ENCODE results near the gene DYRK1A.

The DYRK1A gene

DNA sequence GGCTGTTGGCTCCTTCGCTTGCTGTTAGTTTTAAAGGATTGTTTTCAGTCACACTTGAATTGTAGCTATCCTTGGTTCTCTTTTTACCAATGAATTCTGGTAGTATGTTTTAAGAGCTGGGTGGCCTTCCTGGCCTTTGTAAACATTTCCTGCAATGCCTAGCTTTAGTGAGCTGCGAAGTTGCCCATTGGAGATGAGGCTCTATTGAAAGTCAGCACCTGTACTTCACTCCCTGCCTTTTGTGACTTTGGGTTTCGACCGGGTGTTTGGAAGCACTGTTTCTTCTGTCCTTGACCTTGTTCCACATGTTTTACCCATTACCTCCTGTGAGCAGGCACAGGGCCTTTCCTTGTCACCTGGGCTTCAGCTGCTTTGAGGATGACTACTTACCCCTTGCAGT is 64.7 kb downstream of the DYRK1A start:
- ATAC-seq (ENCODE audit: low read depth) (no peak), DNase-seq (ENCODE audit: low spot score) (no peak)
- Histone ChIP-seq H3K27ac (ENCODE audit: poor library complexity, severe bottlenecking) (no peak overlapping the region), H3K4me1 (ENCODE audit: insufficient read depth, poor library complexity, severe bottlenecking) (peaks cover 7% of the 10 kb centered on the region), H3K9me3 (ENCODE audit: severe bottlenecking) (no peaks in the 10 kb centered on the region), H3K27me3 (ENCODE audit: insufficient read depth, poor library complexity, severe bottlenecking) (no peaks in the 10 kb centered on the region), H3K36me3 (ENCODE audit: low read depth) (peaks cover 28% of the 10 kb centered on the region), H3K4me3 (ENCODE audit: severe bottlenecking) (no peak overlapping the region)
- TF ChIP-seq, protein P1, sequence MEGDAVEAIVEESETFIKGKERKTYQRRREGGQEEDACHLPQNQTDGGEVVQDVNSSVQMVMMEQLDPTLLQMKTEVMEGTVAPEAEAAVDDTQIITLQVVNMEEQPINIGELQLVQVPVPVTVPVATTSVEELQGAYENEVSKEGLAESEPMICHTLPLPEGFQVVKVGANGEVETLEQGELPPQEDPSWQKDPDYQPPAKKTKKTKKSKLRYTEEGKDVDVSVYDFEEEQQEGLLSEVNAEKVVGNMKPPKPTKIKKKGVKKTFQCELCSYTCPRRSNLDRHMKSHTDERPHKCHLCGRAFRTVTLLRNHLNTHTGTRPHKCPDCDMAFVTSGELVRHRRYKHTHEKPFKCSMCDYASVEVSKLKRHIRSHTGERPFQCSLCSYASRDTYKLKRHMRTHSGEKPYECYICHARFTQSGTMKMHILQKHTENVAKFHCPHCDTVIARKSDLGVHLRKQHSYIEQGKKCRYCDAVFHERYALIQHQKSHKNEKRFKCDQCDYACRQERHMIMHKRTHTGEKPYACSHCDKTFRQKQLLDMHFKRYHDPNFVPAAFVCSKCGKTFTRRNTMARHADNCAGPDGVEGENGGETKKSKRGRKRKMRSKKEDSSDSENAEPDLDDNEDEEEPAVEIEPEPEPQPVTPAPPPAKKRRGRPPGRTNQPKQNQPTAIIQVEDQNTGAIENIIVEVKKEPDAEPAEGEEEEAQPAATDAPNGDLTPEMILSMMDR (IDR thresholded peaks at IDR 0.05; ENCODE audit: poor library complexity, severe bottlenecking), result no peak

DNA sequence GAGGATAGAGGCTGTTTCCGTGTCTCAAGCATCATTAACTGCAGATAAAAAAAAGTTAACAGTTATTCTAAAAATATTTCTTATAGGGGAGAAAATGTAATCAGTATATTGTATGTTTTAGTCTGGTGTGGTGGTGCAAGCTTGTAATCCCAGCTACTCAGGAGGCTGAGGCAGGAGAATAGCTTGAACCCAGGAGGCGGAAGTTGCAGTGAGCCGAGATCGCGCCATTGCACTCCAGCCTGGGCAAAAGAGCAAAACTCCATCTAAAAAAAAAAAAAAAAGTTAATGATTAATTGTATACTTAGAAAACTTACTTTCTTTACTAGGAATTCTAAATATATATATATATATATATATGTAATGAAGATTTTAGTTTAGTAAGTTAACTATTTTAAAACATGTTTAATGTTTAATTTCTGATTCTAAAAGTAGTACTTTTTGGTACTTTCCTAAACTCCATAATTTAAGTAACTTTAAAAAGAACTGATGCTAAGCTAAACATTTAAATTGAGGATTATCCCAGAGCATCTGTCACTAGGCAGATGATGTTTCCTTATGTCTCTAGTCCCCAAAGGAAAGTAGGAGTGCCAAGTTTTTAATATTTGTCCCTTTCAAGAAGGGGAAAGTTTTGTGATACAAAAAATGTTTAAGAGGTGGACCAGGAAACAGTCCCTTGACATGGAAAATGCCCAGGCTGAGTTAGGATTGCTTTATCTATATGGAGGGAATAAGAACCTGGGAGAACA is 66.3 kb downstream of the DYRK1A start:
- ATAC-seq (ENCODE audit: low read depth), result no peak
- Histone ChIP-seq H3K4me1 (ENCODE audit: insufficient read depth, poor library complexity, severe bottlenecking) (peaks cover 7% of the 10 kb centered on the region), H3K36me3 (ENCODE audit: low read depth) (peaks cover 22% of the 10 kb centered on the region), H3K27ac (ENCODE audit: poor library complexity, severe bottlenecking) (no peak overlapping the region), H3K4me3 (ENCODE audit: severe bottlenecking) (no peak overlapping the region), H3K9me3 (ENCODE audit: severe bottlenecking) (no peaks in the 10 kb centered on the region), H3K27me3 (ENCODE audit: insufficient read depth, poor library complexity, severe bottlenecking) (no peaks in the 10 kb centered on the region)
- TF ChIP-seq, protein P1 (IDR thresholded peaks at IDR 0.05; ENCODE audit: poor library complexity, severe bottlenecking), result no peak
- DNase-seq (ENCODE audit: low spot score), result no peak

DNA sequence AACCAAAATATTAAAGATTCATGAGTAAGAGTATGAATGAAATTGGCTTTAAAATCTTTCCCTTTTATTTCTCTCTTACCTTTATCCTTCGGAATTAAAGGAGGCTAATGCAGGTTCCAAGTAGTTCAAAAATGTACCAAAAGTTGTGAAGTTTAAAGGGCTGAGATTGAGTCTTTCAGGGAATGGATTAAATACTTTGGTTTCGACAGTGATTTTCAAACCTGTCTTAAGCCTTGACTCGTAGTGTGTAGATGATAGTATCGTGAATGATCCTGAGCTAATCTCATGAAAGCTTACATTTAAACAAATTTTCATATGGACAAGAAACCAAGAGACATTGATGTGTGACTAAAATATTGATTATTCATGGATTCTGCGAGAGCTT is 66.9 kb downstream of the DYRK1A start:
- Histone ChIP-seq H3K4me3 (ENCODE audit: severe bottlenecking) (no peak overlapping the region), H3K27ac (ENCODE audit: poor library complexity, severe bottlenecking) (no peak overlapping the region), H3K36me3 (ENCODE audit: low read depth) (peaks cover 22% of the 10 kb centered on the region), H3K9me3 (ENCODE audit: severe bottlenecking) (no peaks in the 10 kb centered on the region), H3K27me3 (ENCODE audit: insufficient read depth, poor library complexity, severe bottlenecking) (no peaks in the 10 kb centered on the region), H3K4me1 (ENCODE audit: insufficient read depth, poor library complexity, severe bottlenecking) (peaks cover 7% of the 10 kb centered on the region)
- no peak for DNase-seq (ENCODE audit: low spot score)
- no peak for ATAC-seq (ENCODE audit: low read depth)
- TF ChIP-seq, protein P1 (IDR thresholded peaks at IDR 0.05; ENCODE audit: poor library complexity, severe bottlenecking), result no peak

DNA sequence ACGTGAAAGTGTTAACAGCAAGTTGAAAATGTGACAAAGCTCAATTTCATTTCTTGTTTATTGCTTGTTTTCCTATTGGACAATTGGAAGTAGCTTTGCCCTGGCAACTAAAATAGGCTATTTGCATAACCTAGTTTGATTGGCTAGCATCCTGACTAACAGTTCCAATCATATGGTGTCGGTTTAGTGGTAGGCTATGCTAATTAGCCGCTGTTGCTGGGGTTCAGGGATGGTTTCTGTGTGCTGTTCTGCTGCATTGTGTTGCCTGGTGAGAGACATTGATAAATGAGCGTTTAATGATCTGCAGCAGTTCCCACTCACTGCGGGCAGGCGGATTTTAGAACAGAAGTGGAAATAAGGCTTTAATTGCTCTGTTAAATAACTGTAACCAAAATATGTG is 68.5 kb downstream of the DYRK1A start:
- Histone ChIP-seq H3K27ac (ENCODE audit: poor library complexity, severe bottlenecking) (no peak overlapping the region), H3K4me3 (ENCODE audit: severe bottlenecking) (no peak overlapping the region), H3K9me3 (ENCODE audit: severe bottlenecking) (no peaks in the 10 kb centered on the region), H3K27me3 (ENCODE audit: insufficient read depth, poor library complexity, severe bottlenecking) (no peaks in the 10 kb centered on the region), H3K36me3 (ENCODE audit: low read depth) (peaks cover 11% of the 10 kb centered on the region), H3K4me1 (ENCODE audit: insufficient read depth, poor library complexity, severe bottlenecking) (peaks cover 4% of the 10 kb centered on the region)
- peak; percentile 68; the same call in 2 of the 3 replicates for ATAC-seq (ENCODE audit: low read depth)
- TF ChIP-seq, protein P1 (IDR thresholded peaks at IDR 0.05; ENCODE audit: poor library complexity, severe bottlenecking), result no peak
- DNase-seq (ENCODE audit: low spot score), result no peak

DNA sequence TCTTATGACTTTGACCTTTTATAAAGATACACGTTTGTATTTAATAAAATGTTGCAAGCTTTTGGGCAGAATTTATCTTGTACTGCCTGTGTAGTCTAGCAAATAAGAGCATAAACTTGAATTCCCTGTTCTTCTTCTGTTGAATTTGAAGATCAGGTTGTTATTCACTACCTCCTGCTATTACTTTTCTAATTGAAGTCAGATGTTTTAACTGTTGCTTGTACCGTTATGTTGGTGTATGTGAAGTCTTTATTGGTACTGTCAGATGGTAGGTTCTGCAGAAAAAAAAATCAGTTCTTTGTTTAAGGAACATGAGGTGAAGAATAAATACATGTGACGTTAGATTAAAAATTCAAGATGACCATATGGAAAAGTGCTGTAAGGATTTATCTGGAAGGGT is 69.1 kb downstream of the DYRK1A start:
- peaks cover 10% of the 10 kb centered on the region; the same call in 1 of the 2 replicates for H3K36me3 ChIP-seq (ENCODE audit: low read depth)
- no peaks in the 10 kb centered on the region for H3K9me3 ChIP-seq (ENCODE audit: severe bottlenecking)
- no peak for ATAC-seq (ENCODE audit: low read depth)
- DNase-seq (ENCODE audit: low spot score), result no peak
- H3K27me3 ChIP-seq (ENCODE audit: insufficient read depth, poor library complexity, severe bottlenecking), result no peaks in the 10 kb centered on the region
- no peak overlapping the region for H3K27ac ChIP-seq (ENCODE audit: poor library complexity, severe bottlenecking)
- TF ChIP-seq, protein P1 (IDR thresholded peaks at IDR 0.05; ENCODE audit: poor library complexity, severe bottlenecking), result no peak
- H3K4me1 ChIP-seq (ENCODE audit: insufficient read depth, poor library complexity, severe bottlenecking), result peaks cover 3% of the 10 kb centered on the region
- no peak overlapping the region for H3K4me3 ChIP-seq (ENCODE audit: severe bottlenecking)

Data from RWPE2 (cell line).